Measurements from ENCODE around the gene PDCD4.

DNA sequence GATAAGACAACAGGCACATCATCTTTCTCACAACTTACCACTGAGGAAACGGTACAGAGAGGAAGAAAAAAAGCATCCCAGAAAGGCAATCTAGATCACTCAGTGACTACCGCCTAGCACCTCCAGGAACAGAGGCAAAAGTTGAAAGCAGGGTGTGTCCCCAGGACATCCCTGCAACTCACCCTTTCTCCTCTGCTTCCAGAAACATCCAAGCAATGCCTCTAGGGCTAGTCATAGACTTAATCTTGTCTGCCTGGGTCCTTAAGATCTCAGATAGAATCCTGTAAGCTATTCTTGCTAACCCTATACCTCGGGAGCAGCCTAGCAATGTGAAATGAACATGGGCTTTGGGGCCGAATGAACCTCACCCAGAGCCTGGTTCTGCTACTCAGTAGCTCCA is 18.8 kb upstream of the PDCD4 start:
- TF ChIP-seq POLR2AphosphoS5 (IDR thresholded peaks at IDR 0.05; ENCODE audit: low read depth, low read length) (no peak), TAF1 (IDR thresholded peaks at IDR 0.05; ENCODE audit: borderline replicate concordance, low read depth, low read length) (no peak), EZH2phosphoT487 (IDR thresholded peaks at IDR 0.05; ENCODE audit: borderline replicate concordance, low read depth) (no peak), JUND (IDR thresholded peaks at IDR 0.05) (no peak), EP300 (IDR thresholded peaks at IDR 0.05; ENCODE audit: borderline replicate concordance in 1 of 2, low read depth in 1 of 2, low read length in 1 of 2) (no peak), RXRA (IDR thresholded peaks at IDR 0.05; ENCODE audit: borderline replicate concordance, low read depth) (no peak)
- TF ChIP-seq, protein P1, sequence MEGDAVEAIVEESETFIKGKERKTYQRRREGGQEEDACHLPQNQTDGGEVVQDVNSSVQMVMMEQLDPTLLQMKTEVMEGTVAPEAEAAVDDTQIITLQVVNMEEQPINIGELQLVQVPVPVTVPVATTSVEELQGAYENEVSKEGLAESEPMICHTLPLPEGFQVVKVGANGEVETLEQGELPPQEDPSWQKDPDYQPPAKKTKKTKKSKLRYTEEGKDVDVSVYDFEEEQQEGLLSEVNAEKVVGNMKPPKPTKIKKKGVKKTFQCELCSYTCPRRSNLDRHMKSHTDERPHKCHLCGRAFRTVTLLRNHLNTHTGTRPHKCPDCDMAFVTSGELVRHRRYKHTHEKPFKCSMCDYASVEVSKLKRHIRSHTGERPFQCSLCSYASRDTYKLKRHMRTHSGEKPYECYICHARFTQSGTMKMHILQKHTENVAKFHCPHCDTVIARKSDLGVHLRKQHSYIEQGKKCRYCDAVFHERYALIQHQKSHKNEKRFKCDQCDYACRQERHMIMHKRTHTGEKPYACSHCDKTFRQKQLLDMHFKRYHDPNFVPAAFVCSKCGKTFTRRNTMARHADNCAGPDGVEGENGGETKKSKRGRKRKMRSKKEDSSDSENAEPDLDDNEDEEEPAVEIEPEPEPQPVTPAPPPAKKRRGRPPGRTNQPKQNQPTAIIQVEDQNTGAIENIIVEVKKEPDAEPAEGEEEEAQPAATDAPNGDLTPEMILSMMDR (IDR thresholded peaks at IDR 0.05): no peak
- TF ChIP-seq, protein P2, sequence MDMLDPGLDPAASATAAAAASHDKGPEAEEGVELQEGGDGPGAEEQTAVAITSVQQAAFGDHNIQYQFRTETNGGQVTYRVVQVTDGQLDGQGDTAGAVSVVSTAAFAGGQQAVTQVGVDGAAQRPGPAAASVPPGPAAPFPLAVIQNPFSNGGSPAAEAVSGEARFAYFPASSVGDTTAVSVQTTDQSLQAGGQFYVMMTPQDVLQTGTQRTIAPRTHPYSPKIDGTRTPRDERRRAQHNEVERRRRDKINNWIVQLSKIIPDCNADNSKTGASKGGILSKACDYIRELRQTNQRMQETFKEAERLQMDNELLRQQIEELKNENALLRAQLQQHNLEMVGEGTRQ (IDR thresholded peaks at IDR 0.05; ENCODE audit: borderline replicate concordance, low read depth, low read length): no peak
- TF ChIP-seq, protein P3, sequence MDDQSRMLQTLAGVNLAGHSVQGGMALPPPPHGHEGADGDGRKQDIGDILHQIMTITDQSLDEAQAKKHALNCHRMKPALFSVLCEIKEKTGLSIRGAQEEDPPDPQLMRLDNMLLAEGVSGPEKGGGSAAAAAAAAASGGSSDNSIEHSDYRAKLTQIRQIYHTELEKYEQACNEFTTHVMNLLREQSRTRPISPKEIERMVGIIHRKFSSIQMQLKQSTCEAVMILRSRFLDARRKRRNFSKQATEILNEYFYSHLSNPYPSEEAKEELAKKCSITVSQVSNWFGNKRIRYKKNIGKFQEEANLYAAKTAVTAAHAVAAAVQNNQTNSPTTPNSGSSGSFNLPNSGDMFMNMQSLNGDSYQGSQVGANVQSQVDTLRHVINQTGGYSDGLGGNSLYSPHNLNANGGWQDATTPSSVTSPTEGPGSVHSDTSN (IDR thresholded peaks at IDR 0.05): no peak
- TF ChIP-seq, protein P4, sequence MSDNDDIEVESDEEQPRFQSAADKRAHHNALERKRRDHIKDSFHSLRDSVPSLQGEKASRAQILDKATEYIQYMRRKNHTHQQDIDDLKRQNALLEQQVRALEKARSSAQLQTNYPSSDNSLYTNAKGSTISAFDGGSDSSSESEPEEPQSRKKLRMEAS (IDR thresholded peaks at IDR 0.05; ENCODE audit: low read depth): no peak

All from SK-N-SH (cell line).